Naive thymus-derived CD4-positive, alpha-beta T cell (primary cell): ENCODE measurements around the gene RNASE11. TPM values are rescaled to one million over a fixed set of nuclear protein-coding genes. Genes with fewer than 3 reads are reported as not detected.
A peak's percentile ranks its signal among the peaks of the same experiment; 100 is the strongest.

Source experiments
- ATAC-seq: fragments of 150-1000 bp; cut with Tn5 transposase; 2 replicates; pipeline ENCODE4 v1.10.0; 2021; ENCODE audit warnings: mild to moderate bottlenecking, moderate library complexity
- CTCF ChIA-PET: fragments of 350-600 bp; sonication (Branson Sonifier 250); formaldehyde crosslinking; loops from one replicate; lab custom pipeline; 2021; ENCODE audit warnings: antibody characterized with exemption; lab: Charles Lee
- POLR2A ChIA-PET: fragments of 350-600 bp; sonication (Branson Sonifier 250); formaldehyde crosslinking; loops from one replicate; lab custom pipeline; 2021; ENCODE audit warnings: antibody characterized with exemption, inconsistent platforms; lab: Charles Lee
- DNase-seq, 9 donors: peaks; one replicate each; pipeline versions ENCODE4 v3.0.0 to v3.0.0-alpha.2; 2020 to 2022; ENCODE audit warnings: mixed read lengths in 1 of 9
- H3K27ac ChIP-seq: one replicate; pipeline ENCODE4 v1.7.0; 2013; ENCODE audit warnings: mild to moderate bottlenecking, low read depth, low read length, moderate library complexity
- H3K27me3 ChIP-seq, 2 donors: one replicate each; pipeline ENCODE4 v1.7.0; 2013; ENCODE audit warnings: low read length in 2 of 2, mild to moderate bottlenecking in 2 of 2, moderate library complexity in 2 of 2; ENCODE audit not compliant: control insufficient read depth in 2 of 2, insufficient read depth in 2 of 2
- H3K36me3 ChIP-seq, 3 experiments: 1 replicate in 2 of 3; 2 replicates in 1 of 3; pipeline ENCODE4 v1.7.0; 2013; ENCODE audit warnings: low read length in 3 of 3, mild to moderate bottlenecking in 3 of 3, moderate library complexity in 1 of 3; ENCODE audit not compliant: insufficient read depth in 3 of 3, control insufficient read depth in 2 of 3
- H3K4me1 ChIP-seq, 2 donors: one replicate each; pipeline ENCODE4 v1.7.0; 2013; ENCODE audit warnings: low read length in 2 of 2, mild to moderate bottlenecking in 2 of 2, moderate library complexity in 1 of 2; ENCODE audit not compliant: control insufficient read depth in 2 of 2, insufficient read depth in 2 of 2
- H3K4me3 ChIP-seq: 2 replicates; pipeline ENCODE4 v1.7.0; 2013; ENCODE audit warnings: mild to moderate bottlenecking, low read length
- H3K9me3 ChIP-seq, 3 experiments: 1 replicate in 2 of 3; 2 replicates in 1 of 3; pipeline ENCODE4 v1.7.0; 2013; ENCODE audit warnings: low read length in 3 of 3; ENCODE audit not compliant: control insufficient read depth in 2 of 3
- H3K27ac Mint-ChIP-seq, 9 donors: one replicate each; pipeline ENCODE4 v1.8.0; 2020 to 2022; ENCODE audit warnings: mixed read lengths in 9 of 9, mild to moderate bottlenecking in 8 of 9, moderate library complexity in 5 of 9, inconsistent platforms in 2 of 9
- H3K27me3 Mint-ChIP-seq, 5 donors: one replicate each; pipeline ENCODE4 v1.8.0; 2021 to 2022; ENCODE audit warnings: mixed read lengths in 5 of 5, mild to moderate bottlenecking in 1 of 5
- H3K36me3 Mint-ChIP-seq, 5 donors: one replicate each; pipeline ENCODE4 v1.8.0; 2020 to 2022; ENCODE audit warnings: mixed read lengths in 5 of 5, mild to moderate bottlenecking in 3 of 5, inconsistent platforms in 1 of 5
- H3K4me1 Mint-ChIP-seq, 7 donors: one replicate each; pipeline ENCODE4 v1.8.0; 2020 to 2022; ENCODE audit warnings: mixed read lengths in 7 of 7, mild to moderate bottlenecking in 3 of 7, inconsistent platforms in 1 of 7
- H3K4me3 Mint-ChIP-seq, 10 donors: one replicate each; pipeline ENCODE4 v1.8.0; 2020 to 2022; ENCODE audit warnings: mild to moderate bottlenecking in 10 of 10, mixed read lengths in 10 of 10, moderate library complexity in 6 of 10, inconsistent platforms in 2 of 10
- H3K9me3 Mint-ChIP-seq, 11 donors: one replicate each; pipeline ENCODE4 v1.8.0; 2020 to 2022; ENCODE audit warnings: mixed read lengths in 11 of 11, mild to moderate bottlenecking in 4 of 11, inconsistent platforms in 1 of 11, moderate library complexity in 1 of 11
- intact Hi-C, 2 donors: fragments of 100-400 bp; cut with micrococcal nuclease; formaldehyde crosslinking; loops; one replicate each; pipeline ENCODE4 v1.15.1; 2023
- polyA plus RNA-seq, 2 donors: library from polyadenylated mRNA; unstranded; fragments of 300-500 nt; fragmentation: Illumina TruSeq; gene quantifications; one replicate each; pipeline ENCODE4 v1.2.3, GENCODE V29; 2021
- total RNA-seq, 6 experiments: library from RNA in 5 of 6; stranded (reverse) in 5 of 6; gene quantifications; 1 replicate in 5 of 6; 2 replicates in 1 of 6; pipeline ENCODE4 v1.2.3 and lab custom pipeline; 2021 to 2026

RNASE11 gene
- total and polyA plus RNA-seq, 7 experiments from 2014 or later = not detected

- H3K4me1 Mint-ChIP-seq = no peaks in the 10 kb centered on the region
- DNase-seq (no peak), ATAC-seq (no peak)
- no peak overlapping the region for H3K4me3 Mint-ChIP-seq
- Histone ChIP-seq H3K27me3 (no peaks in the 10 kb centered on the region), H3K9me3 (no peaks in the 10 kb centered on the region), H3K27ac (no peak overlapping the region), H3K36me3 (no peaks in the 10 kb centered on the region), H3K4me1 (no peaks in the 10 kb centered on the region), H3K4me3 (no peak overlapping the region)
- H3K27me3 Mint-ChIP-seq = peaks cover 0 to 10% (median 6%) of the 10 kb centered on the region in 5 donors
- H3K27ac Mint-ChIP-seq = peak overlapping the region in 1 of 9 donors; percentile 51
- intact Hi-C loops = no loop called here
- CTCF ChIA-PET = interaction anchor here (0.6 to 1.5 kb wide), 3 partner anchors 13 to 127 kb away, joined by 3 to 4 read pairs (median 3); no protein-coding TSS in a partner anchor
- no peaks in the 10 kb centered on the region for H3K9me3 Mint-ChIP-seq
- no peaks in the 10 kb centered on the region for H3K36me3 Mint-ChIP-seq
- POLR2A ChIA-PET = interaction anchor here (0.6 kb wide), 1 partner anchor 297 kb away, joined by 3 read pairs; no protein-coding TSS in a partner anchor
Measured at GRCh38 chr14:20556500-20557211, 31.1 kb downstream of the RNASE11 start.

DNA sequence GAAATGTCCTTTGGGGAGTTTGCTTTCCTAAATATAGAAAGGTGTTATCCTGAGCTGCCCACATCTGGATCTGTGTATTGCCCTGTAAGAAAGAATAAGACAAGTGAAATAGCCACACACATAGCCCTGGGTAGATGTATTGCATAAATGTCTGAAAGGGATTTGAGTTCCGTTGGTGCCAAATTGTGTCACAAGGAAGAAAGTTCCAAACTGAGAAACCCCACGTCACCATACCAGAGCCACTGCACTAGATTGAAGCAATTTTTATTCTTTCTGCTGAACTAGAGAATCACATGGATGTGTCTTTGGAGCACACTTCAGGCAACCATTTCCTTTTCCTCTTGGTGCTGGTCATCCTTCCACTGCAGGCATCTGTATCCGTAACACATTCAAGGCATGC lies 32.0 kb downstream of the RNASE11 start:
- Histone ChIP-seq H3K9me3 (no peaks in the 10 kb centered on the region), H3K27me3 (no peaks in the 10 kb centered on the region), H3K4me1 (no peaks in the 10 kb centered on the region), H3K27ac (no peak overlapping the region), H3K4me3 (no peak overlapping the region), H3K36me3 (no peaks in the 10 kb centered on the region)
- Mint-ChIP-seq H3K4me3 (no peak overlapping the region), H3K9me3 (no peaks in the 10 kb centered on the region), H3K27me3 (peaks cover 0 to 10% (median 6%) of the 10 kb centered on the region in 5 donors), H3K27ac (no peak overlapping the region), H3K4me1 (no peaks in the 10 kb centered on the region), H3K36me3 (no peaks in the 10 kb centered on the region)
- ChIA-PET CTCF (interaction anchor here (0.7 to 1.5 kb wide), 2 partner anchors 52 to 136 kb away, joined by 3 to 4 read pairs; no protein-coding TSS in a partner anchor), POLR2A (interaction anchor here (0.6 kb wide), 1 partner anchor 297 kb away, joined by 3 read pairs; no protein-coding TSS in a partner anchor)
- ATAC-seq (no peak), DNase-seq (no peak)
- intact Hi-C loops = no loop called here

DNA sequence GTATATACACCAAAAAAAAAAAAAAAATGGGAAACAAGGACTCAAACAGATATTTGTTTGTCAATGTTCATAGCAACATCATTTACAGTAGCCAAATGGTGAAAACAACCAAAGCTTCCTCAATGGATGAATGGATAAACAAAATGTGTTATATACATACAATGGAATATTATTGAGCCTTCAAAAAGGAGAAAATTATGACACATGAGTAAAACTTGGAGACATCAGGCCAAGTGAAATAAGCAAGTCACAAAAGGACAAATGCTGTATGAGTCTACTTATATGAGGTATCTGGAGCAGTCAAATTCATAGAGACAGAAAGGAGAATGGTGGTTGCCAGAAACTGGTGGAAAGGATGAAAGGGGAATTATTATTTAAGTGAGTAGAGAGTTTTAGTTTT lies 34.8 kb downstream of the RNASE11 start:
- Mint-ChIP-seq H3K36me3 (peaks cover 0 to 3% (median 0%) of the 10 kb centered on the region in 5 donors), H3K4me3 (no peak overlapping the region), H3K9me3 (peaks cover 0 to 2% (median 0%) of the 10 kb centered on the region in 11 donors), H3K4me1 (no peaks in the 10 kb centered on the region), H3K27ac (no peak overlapping the region), H3K27me3 (peaks cover 0 to 6% (median 4%) of the 10 kb centered on the region in 5 donors)
- POLR2A ChIA-PET = no interaction called here
- Histone ChIP-seq H3K36me3 (no peaks in the 10 kb centered on the region), H3K4me1 (no peaks in the 10 kb centered on the region), H3K27ac (no peak overlapping the region), H3K27me3 (no peaks in the 10 kb centered on the region), H3K4me3 (no peak overlapping the region), H3K9me3 (no peaks in the 10 kb centered on the region)
- intact Hi-C loops = no loop called here
- ATAC-seq (no peak), DNase-seq (no peak)
- CTCF ChIA-PET = no interaction called here

- Histone ChIP-seq H3K36me3 (no peaks in the 10 kb centered on the region), H3K4me3 (no peak overlapping the region), H3K27ac (no peak overlapping the region), H3K27me3 (no peaks in the 10 kb centered on the region), H3K4me1 (no peaks in the 10 kb centered on the region), H3K9me3 (no peaks in the 10 kb centered on the region)
- POLR2A ChIA-PET = no interaction called here
- ATAC-seq = no peak
- intact Hi-C loops = no loop called here
- no peak overlapping the region for H3K27ac Mint-ChIP-seq
- no peak for DNase-seq
- peaks cover 0 to 5% (median 0%) of the 10 kb centered on the region in 5 donors for H3K27me3 Mint-ChIP-seq
- CTCF ChIA-PET = no interaction called here
- peaks cover 0 to 2% (median 0%) of the 10 kb centered on the region in 11 donors for H3K9me3 Mint-ChIP-seq
- peaks cover 0 to 3% (median 0%) of the 10 kb centered on the region in 5 donors for H3K36me3 Mint-ChIP-seq
- no peaks in the 10 kb centered on the region for H3K4me1 Mint-ChIP-seq
- H3K4me3 Mint-ChIP-seq = no peak overlapping the region
Measured at GRCh38 chr14:20551606-20552005, 36.2 kb downstream of the RNASE11 start.

- intact Hi-C loops = no loop called here
- ChIA-PET POLR2A (no interaction called here), CTCF (no interaction called here)
- no peaks in the 10 kb centered on the region for H3K27me3 ChIP-seq
- no peaks in the 10 kb centered on the region for H3K4me1 ChIP-seq
- no peak for ATAC-seq
- no peaks in the 10 kb centered on the region for H3K9me3 ChIP-seq
- DNase-seq = no peak
- H3K27ac ChIP-seq = no peak overlapping the region
- H3K9me3 Mint-ChIP-seq = peaks cover 0 to 2% (median 0%) of the 10 kb centered on the region in 11 donors
- no peak overlapping the region for H3K4me3 ChIP-seq
- no peaks in the 10 kb centered on the region for H3K4me1 Mint-ChIP-seq
- peaks cover 0 to 3% (median 0%) of the 10 kb centered on the region in 5 donors for H3K36me3 Mint-ChIP-seq
- no peaks in the 10 kb centered on the region for H3K36me3 ChIP-seq
- H3K27me3 Mint-ChIP-seq = peaks cover 0 to 8% (median 0%) of the 10 kb centered on the region in 5 donors
- no peak overlapping the region for H3K4me3 Mint-ChIP-seq
- no peak overlapping the region for H3K27ac Mint-ChIP-seq
Measured at GRCh38 chr14:20550926-20551325, 36.9 kb downstream of the RNASE11 start.

DNA sequence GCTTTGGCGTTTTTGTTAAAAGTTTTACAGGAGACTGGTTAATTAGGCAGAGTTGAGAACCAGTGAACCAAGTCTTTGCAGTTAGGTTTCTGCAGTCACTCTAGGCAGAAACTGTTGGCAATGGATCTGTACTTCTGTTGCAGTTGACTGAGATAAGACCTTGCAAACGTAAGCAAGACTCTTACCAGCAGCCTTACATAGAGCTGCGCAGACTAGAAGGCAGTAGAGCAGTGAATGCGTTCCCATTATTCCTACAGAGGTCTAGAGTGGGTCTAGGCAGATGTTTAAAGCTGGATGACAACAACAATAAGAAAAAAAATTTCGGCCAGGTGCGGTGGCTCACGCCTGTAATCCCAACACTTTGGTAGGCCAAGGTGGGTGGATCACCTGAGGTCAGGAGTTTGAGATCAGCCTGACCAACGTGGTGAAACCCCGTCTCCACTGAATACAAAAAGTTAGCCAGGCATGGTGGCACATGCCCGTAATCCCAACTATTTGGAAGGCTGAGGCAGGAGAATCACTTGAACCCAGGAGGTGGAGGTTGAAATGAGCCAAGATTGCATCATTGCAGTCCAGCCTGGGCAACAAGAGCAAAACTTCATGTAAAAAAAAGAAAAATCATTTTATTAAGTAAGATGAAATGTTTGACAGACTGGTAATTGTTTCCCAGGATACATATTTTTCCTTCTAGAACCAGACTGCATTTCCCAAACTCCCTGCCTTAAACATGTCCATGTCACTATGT lies 39.2 kb downstream of the RNASE11 start:
- H3K27me3 Mint-ChIP-seq = peaks cover 0 to 29% (median 6%) of the 10 kb centered on the region in 5 donors
- no peak overlapping the region for H3K4me3 ChIP-seq
- POLR2A ChIA-PET = interaction anchor here (0.6 kb wide), 1 partner anchor 720 kb away, joined by 3 read pairs; no protein-coding TSS in a partner anchor
- H3K4me3 Mint-ChIP-seq = no peak overlapping the region
- no peak overlapping the region for H3K27ac Mint-ChIP-seq
- H3K27me3 ChIP-seq = no peaks in the 10 kb centered on the region
- H3K4me1 ChIP-seq = no peaks in the 10 kb centered on the region
- H3K4me1 Mint-ChIP-seq = no peaks in the 10 kb centered on the region
- H3K9me3 ChIP-seq = no peaks in the 10 kb centered on the region
- H3K36me3 ChIP-seq = no peaks in the 10 kb centered on the region
- no peak overlapping the region for H3K27ac ChIP-seq
- peaks cover 0 to 3% (median 0%) of the 10 kb centered on the region in 5 donors for H3K36me3 Mint-ChIP-seq
- peaks cover 0 to 2% (median 0%) of the 10 kb centered on the region in 11 donors for H3K9me3 Mint-ChIP-seq
- no peak for ATAC-seq
- intact Hi-C loops = no loop called here
- CTCF ChIA-PET = interaction anchor here (0.6 kb wide), 1 partner anchor 29 kb away, joined by 3 read pairs; no protein-coding TSS in a partner anchor
- no peak for DNase-seq
